Erythroblast (primary cell): ENCODE data around the gene ANKEF1.

ENCODE experiments used
- GATA1 ChIP-seq: IDR thresholded peaks from 2 replicates; pipeline ENCODE4 v1.6.1; 2011; ENCODE audit warnings: low read depth, mild to moderate bottlenecking, control low read depth, low read length, moderate library complexity
- POLR2A ChIP-seq: IDR thresholded peaks from 2 replicates; pipeline ENCODE4 v1.6.1; 2011; ENCODE audit warnings: mild to moderate bottlenecking, low read length

- TF ChIP-seq POLR2A (no peak), GATA1 (no peak)
Observed at GRCh38 chr20:10065154-10065833, 30.5 kb downstream of the ANKEF1 start.
